Esophagus squamous epithelium (tissue), 5 donors: ENCODE results near the gene ZNF263. TPM values are rescaled to one million over a fixed set of nuclear protein-coding genes. Genes with fewer than 3 reads are reported as not detected.

Experiments
- DNase-seq: peaks from one replicate; lab custom pipeline; 2025; lab: John Stamatoyannopoulos, UW
- H3K27ac ChIP-seq, 4 donors: fragments of 200-600 bp; sonication (generic); one replicate each; pipeline ENCODE4 v1.5.1; 2016 to 2019; ENCODE audit warnings: mild to moderate bottlenecking in 1 of 4
- H3K27me3 ChIP-seq, 4 donors: fragments of 200-600 bp; sonication (generic); 1 replicate in 3 of 4; 2 replicates in 1 of 4; pipeline versions ENCODE4 v1.5.1 to v1.6.0; 2017 to 2021; ENCODE audit warnings: antibody characterized with exemption in 1 of 4
- H3K36me3 ChIP-seq, 3 donors: fragments of 200-600 bp; sonication (generic); one replicate each; pipeline ENCODE4 v1.5.1; 2016 to 2019
- H3K4me1 ChIP-seq, 3 donors: fragments of 200-600 bp; sonication (generic); one replicate each; pipeline ENCODE4 v1.5.1; 2017 to 2019
- H3K4me3 ChIP-seq, 4 donors: fragments of 200-600 bp; sonication (generic); 1 replicate in 3 of 4; 2 replicates in 1 of 4; pipeline ENCODE4 v1.5.1; 2016 to 2019; ENCODE audit warnings: mild to moderate bottlenecking in 2 of 4, moderate library complexity in 1 of 4
- H3K9me3 ChIP-seq, 3 donors: fragments of 200-600 bp; sonication (generic); one replicate each; pipeline ENCODE4 v1.5.1; 2016 to 2019
- CTCF ChIP-seq, 6 experiments: fragments of 450-650 bp in 4 of 6; fragments of 200-600 bp in 2 of 6; sonication (generic) in 2 of 6; IDR thresholded peaks; one replicate each; pipeline ENCODE4 v1.5.1; 2016 to 2019; ENCODE audit warnings: antibody characterized with exemption in 6 of 6, mild to moderate bottlenecking in 4 of 6, moderate library complexity in 4 of 6
- POLR2A ChIP-seq, 4 donors: fragments of 450-650 bp; IDR thresholded peaks; one replicate each; pipeline ENCODE4 v1.6.1; 2017; ENCODE audit warnings: antibody characterized with exemption in 4 of 4, mild to moderate bottlenecking in 4 of 4, moderate library complexity in 3 of 4
- WGBS, 2 donors: methylation state at CpG; one replicate each; pipeline ENCODE4 v1.1.5; 2018; 5-methylcytosine and 5-hydroxymethylcytosine counted together
- intact Hi-C: fragments of 100-400 bp; cut with DNase I; formaldehyde crosslinking; loops from one replicate; pipeline ENCODE4 v1.15.0; 2022
- total RNA-seq, 4 donors: library from RNA; depleted of rRNA; stranded (reverse); fragments of >200 nt; gene quantifications; one replicate each; pipeline ENCODE4 v1.1.0, GENCODE V29; 2016
- donor health status: DM: yes; HTN: yes; CAD: no.

Gene ZNF263
- total RNA-seq, 4 donors from 2014 or later, result 15.7 to 40.1 (median 24.1) TPM

DNA sequence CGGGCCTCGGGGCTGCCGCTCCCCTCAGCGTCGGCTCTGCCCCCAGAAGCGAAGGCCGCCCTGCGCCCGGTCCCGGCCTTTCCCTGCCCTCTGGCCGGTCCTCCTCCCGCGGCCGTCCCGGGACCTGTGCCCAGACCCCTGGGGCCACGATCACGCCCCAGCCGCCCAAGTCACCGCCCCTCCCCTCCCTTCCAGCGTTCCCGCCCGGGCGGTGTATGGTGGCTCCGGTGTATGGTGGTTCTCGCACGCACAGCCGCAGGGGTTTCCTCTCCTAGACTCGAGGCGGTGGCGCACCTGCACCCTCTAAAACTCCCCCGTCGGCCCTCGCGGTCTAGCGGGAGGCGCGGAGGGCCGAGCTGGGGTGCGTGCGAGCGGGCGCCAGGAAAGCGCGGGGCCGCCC lies 11.9 kb downstream of the ZNF263 start:
- intact Hi-C loops, result no loop called here
- H3K4me3 ChIP-seq, result no peak overlapping the region

GRCh38 chr16:3295783-3296182 lies 12.5 kb downstream of the ZNF263 start:
- no peak overlapping the region for H3K27ac ChIP-seq
- intact Hi-C loops, result no loop called here
- H3K4me1 ChIP-seq, result no peaks in the 10 kb centered on the region
- peaks cover 5 to 97% (median 75%) of the 10 kb centered on the region in 3 donors for H3K9me3 ChIP-seq
- DNase-seq, result no peak
- H3K36me3 ChIP-seq, result peaks cover 7 to 67% (median 12%) of the 10 kb centered on the region in 3 donors
- 64 to 67% methylated on average over 13 of the region's 13 CpGs for WGBS, 2 donors
- no peaks in the 10 kb centered on the region for H3K27me3 ChIP-seq
- no peak overlapping the region for H3K4me3 ChIP-seq
- no peak for TF ChIP-seq POLR2A (IDR thresholded peaks at IDR 0.05)
- no peak for TF ChIP-seq CTCF (IDR thresholded peaks at IDR 0.05)

More for the DNA sequence above, 11.9 kb downstream of the ZNF263 start:
- H3K4me1 ChIP-seq, result no peaks in the 10 kb centered on the region
- peaks cover 12 to 67% (median 18%) of the 10 kb centered on the region in 3 donors for H3K36me3 ChIP-seq
- peaks cover 7 to 97% (median 75%) of the 10 kb centered on the region in 3 donors for H3K9me3 ChIP-seq
- TF ChIP-seq CTCF (IDR thresholded peaks at IDR 0.05) (no peak), POLR2A (IDR thresholded peaks at IDR 0.05) (no peak)
- 42 to 51% methylated on average over 4 to 11 of the region's 45 CpGs for WGBS, 2 donors
- H3K27me3 ChIP-seq, result no peaks in the 10 kb centered on the region
- no peak overlapping the region for H3K27ac ChIP-seq
- no peak for DNase-seq

DNA sequence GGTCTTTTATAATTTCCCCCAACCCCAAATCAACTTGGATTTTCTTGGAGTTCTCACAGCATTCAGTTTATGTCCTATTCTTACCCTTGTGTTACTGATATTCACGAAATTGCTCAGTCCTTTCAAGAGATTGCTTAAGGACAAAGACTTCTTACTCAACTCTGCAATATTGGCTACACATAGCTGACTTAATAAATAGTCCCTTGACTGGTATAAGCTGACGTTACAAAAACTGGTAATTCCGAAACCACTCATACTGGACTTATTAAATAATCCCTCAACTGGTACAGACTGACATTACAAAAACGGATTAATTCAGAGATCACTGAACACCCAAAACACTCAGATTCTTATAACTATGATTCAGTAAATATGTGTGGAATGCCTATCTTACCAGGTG lies 21.1 kb downstream of the ZNF263 start:
- peak overlapping the region; percentile 62 to 87 (median 70) for H3K4me3 ChIP-seq
- intact Hi-C loops, result no loop called here
- TF ChIP-seq CTCF (IDR thresholded peaks at IDR 0.05), result no peak
- WGBS, 2 donors, result 62 to 77% methylated on average over 4 of the region's 4 CpGs
- peaks cover 7 to 70% (median 8%) of the 10 kb centered on the region in 3 donors for H3K36me3 ChIP-seq
- H3K9me3 ChIP-seq, result peaks cover 0 to 94% (median 46%) of the 10 kb centered on the region in 3 donors
- DNase-seq, result no peak
- H3K4me1 ChIP-seq, result peaks cover 0 to 30% (median 3%) of the 10 kb centered on the region in 3 donors
- no peak overlapping the region for H3K27ac ChIP-seq
- H3K27me3 ChIP-seq, result no peaks in the 10 kb centered on the region

DNA sequence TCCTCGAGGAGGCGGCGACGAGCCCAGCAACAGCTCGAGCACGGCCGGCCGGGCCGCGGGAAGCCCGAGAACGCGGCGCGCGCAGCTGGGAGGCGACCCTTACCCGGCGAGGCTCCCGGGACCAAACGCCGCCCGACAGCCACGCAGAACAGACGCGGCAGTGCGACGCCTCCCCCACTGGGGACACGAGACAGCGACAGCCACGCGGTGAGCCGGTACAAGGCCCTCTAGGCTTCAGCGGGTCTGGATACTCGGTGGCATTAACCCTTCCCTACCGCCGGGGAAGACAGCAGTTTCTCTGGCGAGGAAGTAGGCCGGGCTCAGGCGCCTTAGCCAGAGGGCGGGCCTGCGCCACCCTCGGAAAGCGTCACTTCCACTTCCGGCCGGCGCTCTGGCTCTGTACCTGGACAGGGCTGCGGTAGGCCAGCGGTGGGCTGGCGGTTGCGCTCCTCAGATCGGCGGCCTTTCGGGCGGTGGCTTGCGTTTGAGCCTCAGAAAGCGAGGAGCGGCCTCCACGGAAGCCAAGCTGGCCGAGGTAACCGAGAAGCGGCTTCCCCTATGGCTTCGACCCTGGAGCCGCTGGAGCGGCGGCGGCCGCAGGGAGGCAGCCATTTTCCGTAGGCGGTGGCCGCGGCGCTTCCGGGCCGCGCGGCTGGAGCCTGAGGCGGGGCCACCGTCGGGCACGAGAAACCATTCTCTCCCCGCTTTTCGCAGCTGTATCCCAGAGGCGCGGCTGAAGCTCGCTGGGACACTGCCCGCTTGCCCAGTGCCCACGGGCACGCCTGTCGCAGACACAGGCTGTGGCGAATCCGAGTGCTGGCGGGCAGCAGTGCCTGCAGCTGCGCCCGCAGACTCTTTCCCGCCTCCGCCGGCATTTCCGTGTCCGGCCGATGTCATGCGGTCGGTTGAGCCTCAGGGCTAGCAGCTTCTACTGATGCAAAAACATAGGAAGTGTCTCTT lies 22.1 kb downstream of the ZNF263 start, which contains the start of the genes TIGD7 and ZNF75A:
TIGD7 (minus strand) TSS at position 322 of the 960 bp plus-strand sequence. CDS start 4,816 bp downstream, outside the sequence.
ZNF75A (plus strand) TSS at position 389 of the 960 bp plus-strand sequence. CDS start 2,932 bp downstream, outside the sequence.
- Histone ChIP-seq H3K9me3 (peaks cover 0 to 94% (median 51%) of the 10 kb centered on the region in 3 donors), H3K36me3 (peaks cover 7 to 70% (median 8%) of the 10 kb centered on the region in 3 donors), H3K4me1 (peaks cover 0 to 30% (median 3%) of the 10 kb centered on the region in 3 donors), H3K27me3 (no peaks in the 10 kb centered on the region), H3K27ac (peak within 1 kb of the TSS; percentile 88 to 94 (median 92)), H3K4me3 (peak within 1 kb of the TSS; percentile 62 to 87 (median 70))
- TF ChIP-seq POLR2A (IDR thresholded peaks at IDR 0.05) (peak in 2 of 4 donors; percentile 69 to 79), CTCF (IDR thresholded peaks at IDR 0.05) (peak in 3 of 6 experiments; percentile 20 to 30 (median 30))
- intact Hi-C loops, result no loop called here
- 3 to 7% methylated on average over 7 to 10 of the region's 103 CpGs for WGBS, 2 donors
- peak; percentile 35 for DNase-seq
